Measurements from ENCODE around the gene ACSL5. TPM values are rescaled to one million over a fixed set of nuclear protein-coding genes. Genes with fewer than 3 reads are reported as not detected.

Gene ACSL5
- total and polyA plus RNA-seq, 2 experiments from 2014 or later = 1.7 to 3.2 TPM

GRCh38 chr10:112363696-112364688 lies 9.9 kb upstream of the ACSL5 start:
- H3K4me3 ChIP-seq = no peak overlapping the region
- no peaks in the 10 kb centered on the region for H3K79me2 ChIP-seq (ENCODE audit: insufficient read depth)
- WGBS, 2 experiments (ENCODE audit: low coverage in 1 of 2, low lambda C conversion rate in 2 of 2, missing lambda C conversion rate in 2 of 2) = 83 to 84% methylated on average over 22 of the region's 22 CpGs
- peak overlapping the region; percentile 66; the same call in 1 of the 2 replicates for H3K27ac ChIP-seq
- no peaks in the 10 kb centered on the region for H4K20me1 ChIP-seq (ENCODE audit: insufficient read depth)
- TF ChIP-seq EZH2 (IDR thresholded peaks at IDR 0.05; ENCODE audit: insufficient read depth, poor library complexity, severe bottlenecking) (no peak), EZH2phosphoT487 (IDR thresholded peaks at IDR 0.05; ENCODE audit: insufficient read depth, low read depth) (no peak)
- H3K9me2 ChIP-seq (ENCODE audit: insufficient read depth) = no peaks in the 10 kb centered on the region
- no peak overlapping the region for H3K4me2 ChIP-seq (ENCODE audit: unreplicated experiment)
- no peaks in the 10 kb centered on the region for H3K36me3 ChIP-seq (ENCODE audit: low read depth)
- no peaks in the 10 kb centered on the region for H3K27me3 ChIP-seq (replicated peaks; ENCODE audit: insufficient read depth)
- in situ Hi-C loops (cut with MboI) = no loop called here
- H3K4me1 ChIP-seq (ENCODE audit: insufficient read depth) = peaks cover 32% of the 10 kb centered on the region
- peaks cover 26% of the 10 kb centered on the region for H3F3A ChIP-seq (ENCODE audit: insufficient read depth)
- H2AFZ ChIP-seq = no peak overlapping the region
- H3K9ac ChIP-seq = no peak overlapping the region
- no peaks in the 10 kb centered on the region for H3K9me3 ChIP-seq (ENCODE audit: low read depth)
- no peak for DNase-seq

GRCh38 chr10:112365014-112365432 lies 8.9 kb upstream of the ACSL5 start:
- H3K79me2 ChIP-seq (ENCODE audit: insufficient read depth) = no peaks in the 10 kb centered on the region
- no peaks in the 10 kb centered on the region for H4K20me1 ChIP-seq (ENCODE audit: insufficient read depth)
- H3K9me2 ChIP-seq (ENCODE audit: insufficient read depth) = no peaks in the 10 kb centered on the region
- H3K9ac ChIP-seq = no peak overlapping the region
- peaks cover 26% of the 10 kb centered on the region for H3F3A ChIP-seq (ENCODE audit: insufficient read depth)
- no peaks in the 10 kb centered on the region for H3K9me3 ChIP-seq (ENCODE audit: low read depth)
- H3K36me3 ChIP-seq (ENCODE audit: low read depth) = no peaks in the 10 kb centered on the region
- DNase-seq = no peak
- no peak overlapping the region for H3K4me2 ChIP-seq (ENCODE audit: unreplicated experiment)
- TF ChIP-seq EZH2phosphoT487 (IDR thresholded peaks at IDR 0.05; ENCODE audit: insufficient read depth, low read depth) (no peak), EZH2 (IDR thresholded peaks at IDR 0.05; ENCODE audit: insufficient read depth, poor library complexity, severe bottlenecking) (no peak)
- no peaks in the 10 kb centered on the region for H3K27me3 ChIP-seq (replicated peaks; ENCODE audit: insufficient read depth)
- 96 to 97% methylated on average over 6 of the region's 6 CpGs for WGBS, 2 experiments (ENCODE audit: low coverage in 1 of 2, low lambda C conversion rate in 2 of 2, missing lambda C conversion rate in 2 of 2)
- H3K4me3 ChIP-seq = no peak overlapping the region
- H3K27ac ChIP-seq = no peak overlapping the region
- in situ Hi-C loops (cut with MboI) = no loop called here
- no peak overlapping the region for H2AFZ ChIP-seq
- H3K4me1 ChIP-seq (ENCODE audit: insufficient read depth) = peaks cover 32% of the 10 kb centered on the region

- Histone ChIP-seq H3K4me3 (no peak overlapping the region), H2AFZ (no peak overlapping the region), H4K20me1 (ENCODE audit: insufficient read depth) (no peaks in the 10 kb centered on the region), H3K9ac (no peak overlapping the region), H3K27ac (no peak overlapping the region), H3K27me3 (replicated peaks; ENCODE audit: insufficient read depth) (no peaks in the 10 kb centered on the region), H3K36me3 (ENCODE audit: low read depth) (no peaks in the 10 kb centered on the region), H3K4me1 (ENCODE audit: insufficient read depth) (peaks cover 31% of the 10 kb centered on the region), H3K4me2 (ENCODE audit: unreplicated experiment) (no peak overlapping the region), H3F3A (ENCODE audit: insufficient read depth) (peaks cover 26% of the 10 kb centered on the region), H3K9me3 (ENCODE audit: low read depth) (no peaks in the 10 kb centered on the region), H3K79me2 (ENCODE audit: insufficient read depth) (no peaks in the 10 kb centered on the region), H3K9me2 (ENCODE audit: insufficient read depth) (no peaks in the 10 kb centered on the region)
- TF ChIP-seq EZH2 (IDR thresholded peaks at IDR 0.05; ENCODE audit: insufficient read depth, poor library complexity, severe bottlenecking) (no peak), EZH2phosphoT487 (IDR thresholded peaks at IDR 0.05; ENCODE audit: insufficient read depth, low read depth) (no peak)
- in situ Hi-C loops (cut with MboI) = no loop called here
- no peak for DNase-seq
- 89 to 92% methylated on average over 6 of the region's 6 CpGs for WGBS, 2 experiments (ENCODE audit: low coverage in 1 of 2, low lambda C conversion rate in 2 of 2, missing lambda C conversion rate in 2 of 2)
These were observed 8.5 kb upstream of the ACSL5 start for GRCh38 chr10:112365451-112365850.

- Histone ChIP-seq H2AFZ (no peak overlapping the region), H3K4me1 (ENCODE audit: insufficient read depth) (peaks cover 18% of the 10 kb centered on the region), H3K9me3 (ENCODE audit: low read depth) (no peaks in the 10 kb centered on the region), H3K9me2 (ENCODE audit: insufficient read depth) (no peaks in the 10 kb centered on the region), H3K4me3 (no peak overlapping the region), H3K27ac (no peak overlapping the region), H3K9ac (no peak overlapping the region), H3F3A (ENCODE audit: insufficient read depth) (peaks cover 13% of the 10 kb centered on the region), H4K20me1 (ENCODE audit: insufficient read depth) (no peaks in the 10 kb centered on the region), H3K79me2 (ENCODE audit: insufficient read depth) (no peaks in the 10 kb centered on the region), H3K4me2 (ENCODE audit: unreplicated experiment) (no peak overlapping the region), H3K27me3 (replicated peaks; ENCODE audit: insufficient read depth) (no peaks in the 10 kb centered on the region), H3K36me3 (ENCODE audit: low read depth) (no peaks in the 10 kb centered on the region)
- in situ Hi-C loops (cut with MboI) = no loop called here
- no peak for DNase-seq
- WGBS, 2 experiments (ENCODE audit: low coverage in 1 of 2, low lambda C conversion rate in 2 of 2, missing lambda C conversion rate in 2 of 2) = 87 to 96% methylated on average over 3 of the region's 3 CpGs
- TF ChIP-seq EZH2phosphoT487 (IDR thresholded peaks at IDR 0.05; ENCODE audit: insufficient read depth, low read depth) (no peak), EZH2 (IDR thresholded peaks at IDR 0.05; ENCODE audit: insufficient read depth, poor library complexity, severe bottlenecking) (no peak)
These were observed 6.9 kb upstream of the ACSL5 start for GRCh38 chr10:112366992-112367391.
